GM23338 (cell line): ENCODE data around the gene HGFAC. TPM values are rescaled to one million over a fixed set of nuclear protein-coding genes. Genes with fewer than 3 reads are reported as not detected.

ENCODE experiments used
- ATAC-seq: fragments of 200-7000 bp; cut with Tn5 transposase; 3 replicates; pipeline ENCODE4 v1.9.1; 2020
- DNase-seq: peaks from one replicate; pipeline ENCODE4 v3.0.0-alpha.2; 2015; ENCODE audit warnings: low spot score
- H2AFZ ChIP-seq: fragments of 200-600 bp; sonication (generic); 2 replicates; pipeline ENCODE4 v1.8.0; 2016; ENCODE audit warnings: antibody characterized with exemption, mild to moderate bottlenecking, moderate library complexity
- H3F3A ChIP-seq: fragments of 200-600 bp; sonication (generic); replicated peaks from 2 replicates; pipeline ENCODE4 v1.8.0; 2017; ENCODE audit warnings: antibody characterized with exemption, mixed run types, low read depth
- H3K27ac ChIP-seq: fragments of 200-600 bp; sonication (generic); 2 replicates; pipeline ENCODE4 v1.6.1; 2016; ENCODE audit warnings: low read depth
- H3K27me3 ChIP-seq: fragments of 200-600 bp; sonication (generic); 2 replicates; pipeline ENCODE4 v1.8.0; 2016; ENCODE audit warnings: mild to moderate bottlenecking, mixed run types, moderate library complexity; ENCODE audit not compliant: insufficient read depth
- H3K36me3 ChIP-seq: fragments of 200-600 bp; sonication (generic); 2 replicates; pipeline ENCODE4 v1.8.0; 2016; ENCODE audit warnings: mild to moderate bottlenecking; ENCODE audit not compliant: insufficient read depth
- H3K4me1 ChIP-seq: fragments of 200-600 bp; sonication (generic); 2 replicates; pipeline ENCODE4 v1.8.0; 2016; ENCODE audit warnings: mild to moderate bottlenecking, moderate library complexity; ENCODE audit not compliant: insufficient read depth
- H3K4me2 ChIP-seq: fragments of 200-600 bp; sonication (generic); 2 replicates; pipeline ENCODE4 v1.7.1; 2017; ENCODE audit warnings: mixed run types
- H3K4me3 ChIP-seq: fragments of 200-600 bp; sonication (generic); 2 replicates; pipeline ENCODE4 v1.6.1; 2016; ENCODE audit warnings: mixed run types
- H3K79me2 ChIP-seq: fragments of 200-600 bp; sonication (generic); replicated peaks from 2 replicates; pipeline ENCODE4 v1.8.0; 2017; ENCODE audit warnings: mild to moderate bottlenecking; ENCODE audit not compliant: insufficient read depth
- H3K9me2 ChIP-seq: fragments of 200-600 bp; sonication (generic); 2 replicates; pipeline ENCODE4 v1.8.0; 2017; ENCODE audit not compliant: insufficient read depth
- H4K20me1 ChIP-seq: fragments of 200-600 bp; sonication (generic); replicated peaks from 2 replicates; pipeline ENCODE4 v1.8.0; 2017; ENCODE audit warnings: mild to moderate bottlenecking; ENCODE audit not compliant: insufficient read depth
- H3K27ac Mint-ChIP-seq: 2 replicates; pipeline ENCODE4 v1.8.0; 2020; ENCODE audit warnings: inconsistent platforms, mild to moderate bottlenecking, moderate library complexity, mixed read lengths
- H3K27me3 Mint-ChIP-seq: 3 replicates; pipeline ENCODE4 v1.8.0; 2022; ENCODE audit warnings: low read depth, mild to moderate bottlenecking, moderate library complexity, mixed read lengths, inconsistent platforms; ENCODE audit not compliant: insufficient read depth, poor library complexity
- H3K36me3 Mint-ChIP-seq: 3 replicates; pipeline ENCODE4 v1.8.0; 2021; ENCODE audit warnings: low read depth, mild to moderate bottlenecking, inconsistent platforms, moderate library complexity, mixed read lengths
- H3K4me1 Mint-ChIP-seq: 3 replicates; pipeline ENCODE4 v1.8.0; 2020; ENCODE audit warnings: mild to moderate bottlenecking, inconsistent platforms, mixed read lengths
- H3K4me3 Mint-ChIP-seq: 3 replicates; pipeline ENCODE4 v1.8.0; 2021; ENCODE audit warnings: moderate library complexity, mild to moderate bottlenecking, inconsistent platforms, mixed read lengths
- H3K9me3 Mint-ChIP-seq: 3 replicates; pipeline ENCODE4 v1.8.0; 2020; ENCODE audit warnings: moderate library complexity, mild to moderate bottlenecking, inconsistent platforms, mixed read lengths
- EZH2 ChIP-seq: fragments of 200-600 bp; sonication (generic); IDR thresholded peaks from one replicate; pipeline ENCODE4 v1.8.0; 2017; ENCODE audit warnings: antibody characterized with exemption, mild to moderate bottlenecking, low read depth; ENCODE audit not compliant: unreplicated experiment
- EZH2phosphoT487 ChIP-seq: fragments of 200-600 bp; sonication (generic); IDR thresholded peaks from one replicate; pipeline ENCODE4 v1.8.1; 2018; ENCODE audit warnings: antibody characterized with exemption; ENCODE audit not compliant: unreplicated experiment
- JUNB ChIP-seq: IDR thresholded peaks from one replicate; pipeline ENCODE4 v1.6.1; 2016; ENCODE audit warnings: antibody characterized with exemption; ENCODE audit not compliant: unreplicated experiment
- NANOG ChIP-seq: IDR thresholded peaks from 2 replicates; pipeline ENCODE4 v1.6.1; 2016; ENCODE audit warnings: antibody characterized with exemption, borderline replicate concordance
- POLR2AphosphoS5 ChIP-seq: IDR thresholded peaks from 2 replicates; pipeline ENCODE4 v1.6.1; 2016; ENCODE audit warnings: antibody characterized with exemption, low read depth
- STAT1 ChIP-seq: IDR thresholded peaks from one replicate; pipeline ENCODE4 v1.6.1; 2016; ENCODE audit warnings: antibody characterized with exemption; ENCODE audit not compliant: unreplicated experiment
- ZNF114 ChIP-seq: fragments of 250-450 bp; sonication (Bioruptor Pico); IDR thresholded peaks from 2 replicates; pipeline ENCODE4 v1.5.0; 2020; ENCODE audit warnings: mild to moderate bottlenecking, moderate library complexity
- ZNF331 ChIP-seq: fragments of 250-450 bp; sonication (Bioruptor Pico); IDR thresholded peaks from 2 replicates; pipeline ENCODE4 v1.5.0; 2020; ENCODE audit warnings: low read depth, mild to moderate bottlenecking, moderate library complexity
- polyA plus RNA-seq: library from polyadenylated mRNA; unstranded; fragments of >200 nt; fragmentation: Nextera tagmentation; extraction: Ambion mirVana; gene quantifications from 2 replicates; pipeline ENCODE4 v1.2.1, GENCODE V29; 2016
- total RNA-seq: library from RNA; depleted of rRNA; stranded (reverse); fragments of >200 nt; shearing (Covaris generic); gene quantifications from 2 replicates; pipeline ENCODE4 v1.2.3, GENCODE V29; 2014
- TF ChIP-seq, protein P1 (sequence below): IDR thresholded peaks from one replicate; pipeline ENCODE4 v1.6.1; 2018; ENCODE audit warnings: antibody characterized with exemption; ENCODE audit not compliant: unreplicated experiment
- TF ChIP-seq, protein P2 (sequence below), 2 experiments: fragments of 200-600 bp in 1 of 2; sonication (generic) in 1 of 2; conservative IDR thresholded peaks; 2 replicates each; pipeline versions ENCODE4 v1.5.1 to v1.6.1; 2016 to 2017; ENCODE audit warnings: antibody characterized with exemption in 2 of 2, low read depth in 2 of 2, mild to moderate bottlenecking in 2 of 2, moderate library complexity in 1 of 2
- TF ChIP-seq, protein P3 (sequence below): IDR thresholded peaks from 2 replicates; pipeline ENCODE4 v1.6.1; 2016; ENCODE audit warnings: antibody characterized with exemption
- TF ChIP-seq, protein P4 (sequence below): fragments of 250-450 bp; sonication (Bioruptor Pico); IDR thresholded peaks from 2 replicates; pipeline ENCODE4 v1.5.0; 2020; ENCODE audit warnings: mild to moderate bottlenecking, moderate library complexity

The HGFAC gene
- total and polyA plus RNA-seq, 2 experiments from 2014 or later: 0.94 TPM; not detected in 1

DNA sequence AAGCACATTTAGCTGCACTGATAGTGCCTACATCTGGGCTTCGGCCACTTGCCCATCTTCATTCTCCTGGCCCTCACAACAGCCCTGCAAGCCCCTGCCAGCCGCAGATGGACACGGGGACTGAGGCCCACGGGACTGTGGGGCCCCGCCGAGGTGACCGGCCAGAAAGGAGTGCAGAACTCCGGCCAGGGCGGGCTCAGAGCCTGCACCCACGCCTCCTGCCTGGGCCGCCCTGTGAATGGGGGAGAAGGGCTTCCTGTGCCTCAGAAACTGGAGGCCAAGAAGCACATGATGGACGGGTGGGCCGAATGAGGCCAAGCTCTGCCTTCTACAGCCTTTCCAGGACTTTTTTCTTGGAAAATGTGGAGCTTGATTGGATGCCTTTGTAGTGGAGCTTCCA, 35.7 kb upstream of the HGFAC start:
- no peak for TF ChIP-seq EZH2phosphoT487
- TF ChIP-seq, protein P1, sequence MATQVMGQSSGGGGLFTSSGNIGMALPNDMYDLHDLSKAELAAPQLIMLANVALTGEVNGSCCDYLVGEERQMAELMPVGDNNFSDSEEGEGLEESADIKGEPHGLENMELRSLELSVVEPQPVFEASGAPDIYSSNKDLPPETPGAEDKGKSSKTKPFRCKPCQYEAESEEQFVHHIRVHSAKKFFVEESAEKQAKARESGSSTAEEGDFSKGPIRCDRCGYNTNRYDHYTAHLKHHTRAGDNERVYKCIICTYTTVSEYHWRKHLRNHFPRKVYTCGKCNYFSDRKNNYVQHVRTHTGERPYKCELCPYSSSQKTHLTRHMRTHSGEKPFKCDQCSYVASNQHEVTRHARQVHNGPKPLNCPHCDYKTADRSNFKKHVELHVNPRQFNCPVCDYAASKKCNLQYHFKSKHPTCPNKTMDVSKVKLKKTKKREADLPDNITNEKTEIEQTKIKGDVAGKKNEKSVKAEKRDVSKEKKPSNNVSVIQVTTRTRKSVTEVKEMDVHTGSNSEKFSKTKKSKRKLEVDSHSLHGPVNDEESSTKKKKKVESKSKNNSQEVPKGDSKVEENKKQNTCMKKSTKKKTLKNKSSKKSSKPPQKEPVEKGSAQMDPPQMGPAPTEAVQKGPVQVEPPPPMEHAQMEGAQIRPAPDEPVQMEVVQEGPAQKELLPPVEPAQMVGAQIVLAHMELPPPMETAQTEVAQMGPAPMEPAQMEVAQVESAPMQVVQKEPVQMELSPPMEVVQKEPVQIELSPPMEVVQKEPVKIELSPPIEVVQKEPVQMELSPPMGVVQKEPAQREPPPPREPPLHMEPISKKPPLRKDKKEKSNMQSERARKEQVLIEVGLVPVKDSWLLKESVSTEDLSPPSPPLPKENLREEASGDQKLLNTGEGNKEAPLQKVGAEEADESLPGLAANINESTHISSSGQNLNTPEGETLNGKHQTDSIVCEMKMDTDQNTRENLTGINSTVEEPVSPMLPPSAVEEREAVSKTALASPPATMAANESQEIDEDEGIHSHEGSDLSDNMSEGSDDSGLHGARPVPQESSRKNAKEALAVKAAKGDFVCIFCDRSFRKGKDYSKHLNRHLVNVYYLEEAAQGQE: no peak
- TF ChIP-seq ZNF114 (CRISPR knock-in tag): no peak
- no peak for TF ChIP-seq JUNB
- no peak for TF ChIP-seq POLR2AphosphoS5
- TF ChIP-seq, protein P2, sequence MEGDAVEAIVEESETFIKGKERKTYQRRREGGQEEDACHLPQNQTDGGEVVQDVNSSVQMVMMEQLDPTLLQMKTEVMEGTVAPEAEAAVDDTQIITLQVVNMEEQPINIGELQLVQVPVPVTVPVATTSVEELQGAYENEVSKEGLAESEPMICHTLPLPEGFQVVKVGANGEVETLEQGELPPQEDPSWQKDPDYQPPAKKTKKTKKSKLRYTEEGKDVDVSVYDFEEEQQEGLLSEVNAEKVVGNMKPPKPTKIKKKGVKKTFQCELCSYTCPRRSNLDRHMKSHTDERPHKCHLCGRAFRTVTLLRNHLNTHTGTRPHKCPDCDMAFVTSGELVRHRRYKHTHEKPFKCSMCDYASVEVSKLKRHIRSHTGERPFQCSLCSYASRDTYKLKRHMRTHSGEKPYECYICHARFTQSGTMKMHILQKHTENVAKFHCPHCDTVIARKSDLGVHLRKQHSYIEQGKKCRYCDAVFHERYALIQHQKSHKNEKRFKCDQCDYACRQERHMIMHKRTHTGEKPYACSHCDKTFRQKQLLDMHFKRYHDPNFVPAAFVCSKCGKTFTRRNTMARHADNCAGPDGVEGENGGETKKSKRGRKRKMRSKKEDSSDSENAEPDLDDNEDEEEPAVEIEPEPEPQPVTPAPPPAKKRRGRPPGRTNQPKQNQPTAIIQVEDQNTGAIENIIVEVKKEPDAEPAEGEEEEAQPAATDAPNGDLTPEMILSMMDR (conservative IDR thresholded peaks at IDR 0.05; ENCODE audit: low read depth in 2 of 2): no peak
- TF ChIP-seq, protein P3, sequence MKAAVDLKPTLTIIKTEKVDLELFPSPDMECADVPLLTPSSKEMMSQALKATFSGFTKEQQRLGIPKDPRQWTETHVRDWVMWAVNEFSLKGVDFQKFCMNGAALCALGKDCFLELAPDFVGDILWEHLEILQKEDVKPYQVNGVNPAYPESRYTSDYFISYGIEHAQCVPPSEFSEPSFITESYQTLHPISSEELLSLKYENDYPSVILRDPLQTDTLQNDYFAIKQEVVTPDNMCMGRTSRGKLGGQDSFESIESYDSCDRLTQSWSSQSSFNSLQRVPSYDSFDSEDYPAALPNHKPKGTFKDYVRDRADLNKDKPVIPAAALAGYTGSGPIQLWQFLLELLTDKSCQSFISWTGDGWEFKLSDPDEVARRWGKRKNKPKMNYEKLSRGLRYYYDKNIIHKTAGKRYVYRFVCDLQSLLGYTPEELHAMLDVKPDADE: no peak
- no peak for TF ChIP-seq STAT1
- no peak for TF ChIP-seq NANOG
- TF ChIP-seq, protein P4, sequence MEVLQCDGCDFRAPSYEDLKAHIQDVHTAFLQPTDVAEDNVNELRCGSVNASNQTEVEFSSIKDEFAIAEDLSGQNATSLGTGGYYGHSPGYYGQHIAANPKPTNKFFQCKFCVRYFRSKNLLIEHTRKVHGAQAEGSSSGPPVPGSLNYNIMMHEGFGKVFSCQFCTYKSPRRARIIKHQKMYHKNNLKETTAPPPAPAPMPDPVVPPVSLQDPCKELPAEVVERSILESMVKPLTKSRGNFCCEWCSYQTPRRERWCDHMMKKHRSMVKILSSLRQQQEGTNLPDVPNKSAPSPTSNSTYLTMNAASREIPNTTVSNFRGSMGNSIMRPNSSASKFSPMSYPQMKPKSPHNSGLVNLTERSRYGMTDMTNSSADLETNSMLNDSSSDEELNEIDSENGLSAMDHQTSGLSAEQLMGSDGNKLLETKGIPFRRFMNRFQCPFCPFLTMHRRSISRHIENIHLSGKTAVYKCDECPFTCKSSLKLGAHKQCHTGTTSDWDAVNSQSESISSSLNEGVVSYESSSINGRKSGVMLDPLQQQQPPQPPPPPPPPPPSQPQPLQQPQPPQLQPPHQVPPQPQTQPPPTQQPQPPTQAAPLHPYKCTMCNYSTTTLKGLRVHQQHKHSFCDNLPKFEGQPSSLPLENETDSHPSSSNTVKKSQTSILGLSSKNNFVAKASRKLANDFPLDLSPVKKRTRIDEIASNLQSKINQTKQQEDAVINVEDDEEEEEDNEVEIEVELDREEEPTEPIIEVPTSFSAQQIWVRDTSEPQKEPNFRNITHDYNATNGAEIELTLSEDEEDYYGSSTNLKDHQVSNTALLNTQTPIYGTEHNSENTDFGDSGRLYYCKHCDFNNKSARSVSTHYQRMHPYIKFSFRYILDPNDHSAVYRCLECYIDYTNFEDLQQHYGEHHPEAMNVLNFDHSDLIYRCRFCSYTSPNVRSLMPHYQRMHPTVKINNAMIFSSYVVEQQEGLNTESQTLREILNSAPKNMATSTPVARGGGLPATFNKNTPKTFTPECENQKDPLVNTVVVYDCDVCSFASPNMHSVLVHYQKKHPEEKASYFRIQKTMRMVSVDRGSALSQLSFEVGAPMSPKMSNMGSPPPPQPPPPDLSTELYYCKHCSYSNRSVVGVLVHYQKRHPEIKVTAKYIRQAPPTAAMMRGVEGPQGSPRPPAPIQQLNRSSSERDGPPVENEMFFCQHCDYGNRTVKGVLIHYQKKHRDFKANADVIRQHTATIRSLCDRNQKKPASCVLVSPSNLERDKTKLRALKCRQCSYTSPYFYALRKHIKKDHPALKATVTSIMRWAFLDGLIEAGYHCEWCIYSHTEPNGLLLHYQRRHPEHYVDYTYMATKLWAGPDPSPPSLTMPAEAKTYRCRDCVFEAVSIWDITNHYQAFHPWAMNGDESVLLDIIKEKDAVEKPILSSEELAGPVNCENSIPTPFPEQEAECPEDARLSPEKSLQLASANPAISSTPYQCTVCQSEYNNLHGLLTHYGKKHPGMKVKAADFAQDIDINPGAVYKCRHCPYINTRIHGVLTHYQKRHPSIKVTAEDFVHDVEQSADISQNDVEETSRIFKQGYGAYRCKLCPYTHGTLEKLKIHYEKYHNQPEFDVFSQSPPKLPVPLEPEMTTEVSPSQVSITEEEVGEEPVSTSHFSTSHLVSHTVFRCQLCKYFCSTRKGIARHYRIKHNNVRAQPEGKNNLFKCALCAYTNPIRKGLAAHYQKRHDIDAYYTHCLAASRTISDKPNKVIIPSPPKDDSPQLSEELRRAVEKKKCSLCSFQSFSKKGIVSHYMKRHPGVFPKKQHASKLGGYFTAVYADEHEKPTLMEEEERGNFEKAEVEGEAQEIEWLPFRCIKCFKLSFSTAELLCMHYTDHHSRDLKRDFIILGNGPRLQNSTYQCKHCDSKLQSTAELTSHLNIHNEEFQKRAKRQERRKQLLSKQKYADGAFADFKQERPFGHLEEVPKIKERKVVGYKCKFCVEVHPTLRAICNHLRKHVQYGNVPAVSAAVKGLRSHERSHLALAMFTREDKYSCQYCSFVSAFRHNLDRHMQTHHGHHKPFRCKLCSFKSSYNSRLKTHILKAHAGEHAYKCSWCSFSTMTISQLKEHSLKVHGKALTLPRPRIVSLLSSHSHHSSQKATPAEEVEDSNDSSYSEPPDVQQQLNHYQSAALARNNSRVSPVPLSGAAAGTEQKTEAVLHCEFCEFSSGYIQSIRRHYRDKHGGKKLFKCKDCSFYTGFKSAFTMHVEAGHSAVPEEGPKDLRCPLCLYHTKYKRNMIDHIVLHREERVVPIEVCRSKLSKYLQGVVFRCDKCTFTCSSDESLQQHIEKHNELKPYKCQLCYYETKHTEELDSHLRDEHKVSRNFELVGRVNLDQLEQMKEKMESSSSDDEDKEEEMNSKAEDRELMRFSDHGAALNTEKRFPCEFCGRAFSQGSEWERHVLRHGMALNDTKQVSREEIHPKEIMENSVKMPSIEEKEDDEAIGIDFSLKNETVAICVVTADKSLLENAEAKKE (CRISPR knock-in tag): no peak
- no peak for TF ChIP-seq ZNF331 (CRISPR knock-in tag)
- no peak for TF ChIP-seq EZH2
- Histone ChIP-seq H3K9me2 (no peaks in the 10 kb centered on the region), H3K4me1 (no peaks in the 10 kb centered on the region), H3K27ac (no peak overlapping the region), H2AFZ (no peak overlapping the region), H3K27me3 (no peaks in the 10 kb centered on the region), H3K79me2 (no peaks in the 10 kb centered on the region), H3K36me3 (no peaks in the 10 kb centered on the region), H3K4me3 (no peak overlapping the region), H3F3A (no peaks in the 10 kb centered on the region), H4K20me1 (no peaks in the 10 kb centered on the region), H3K4me2 (no peak overlapping the region)
- no peak for ATAC-seq
- peaks cover 8% of the 10 kb centered on the region; the same call in 2 of the 3 replicates for H3K4me1 Mint-ChIP-seq
- peaks cover 10% of the 10 kb centered on the region for H3K9me3 Mint-ChIP-seq
- H3K27me3 Mint-ChIP-seq: peaks cover 5% of the 10 kb centered on the region
- H3K27ac Mint-ChIP-seq: no peak overlapping the region
- no peak for DNase-seq
- H3K36me3 Mint-ChIP-seq: peaks cover 13% of the 10 kb centered on the region
- no peak overlapping the region for H3K4me3 Mint-ChIP-seq
